ENCODE measurements around the gene TC2N.
"Not testable (repeated sequence)": the region's sequence is repeated elsewhere in the genome, so short reads cannot be mapped to it uniquely, and the experiment has no call there.

The TC2N gene

GRCh38 chr14:91742621-91743304 is 124.6 kb downstream of the TC2N start:
- CTCF ChIA-PET = no interaction called here
- TF ChIP-seq CTCF (IDR thresholded peaks at IDR 0.05; ENCODE audit: control extremely low read depth, extremely low read depth, low read depth, missing control alignments) = no peak
- POLR2A ChIA-PET = no interaction called here
- DNase-seq (ENCODE audit: extremely low spot score) = no peak

GRCh38 chr14:91739867-91740266 is 127.5 kb downstream of the TC2N start:
- POLR2A ChIA-PET; CTCF ChIA-PET; DNase-seq (ENCODE audit: extremely low spot score): not testable (repeated sequence)

GRCh38 chr14:91737619-91738018 is 129.7 kb downstream of the TC2N start:
- CTCF ChIA-PET = interaction anchor here (2.1 kb wide), 1 partner anchor 9 kb away, joined by 7 read pairs; no protein-coding TSS in a partner anchor

GRCh38 chr14:91732859-91733477 is 134.4 kb downstream of the TC2N start:
- CTCF ChIA-PET = interaction anchor here (0.9 to 1.3 kb wide), 2 partner anchors 14 to 16 kb away, joined by 3 read pairs; no protein-coding TSS in a partner anchor
- DNase-seq (ENCODE audit: extremely low spot score) = no peak
- no peak for TF ChIP-seq CTCF (IDR thresholded peaks at IDR 0.05; ENCODE audit: control extremely low read depth, extremely low read depth, low read depth, missing control alignments)
- POLR2A ChIA-PET = no interaction called here

More at GRCh38 chr14:91737619-91738018, 129.7 kb downstream of the TC2N start:
- POLR2A ChIA-PET = interaction anchor here (0.5 to 0.7 kb wide), 3 partner anchors 43 to 81 kb away, joined by 3 to 5 read pairs (median 4); no protein-coding TSS in a partner anchor
- TF ChIP-seq CTCF (IDR thresholded peaks at IDR 0.05; ENCODE audit: control extremely low read depth, extremely low read depth, low read depth, missing control alignments) = no peak
- no peak for DNase-seq (ENCODE audit: extremely low spot score)

- ChIA-PET CTCF (interaction anchor here (0.9 to 1.3 kb wide), 2 partner anchors 15 to 16 kb away, joined by 3 read pairs; no protein-coding TSS in a partner anchor), POLR2A (no interaction called here)
- TF ChIP-seq CTCF (IDR thresholded peaks at IDR 0.05; ENCODE audit: control extremely low read depth, extremely low read depth, low read depth, missing control alignments) = no peak
- DNase-seq (ENCODE audit: extremely low spot score) = no peak
Measured at GRCh38 chr14:91732439-91732838, 134.9 kb downstream of the TC2N start.

GRCh38 chr14:91731986-91732385 is 135.3 kb downstream of the TC2N start, which contains the start of gene CATSPERB:
Gene CATSPERB, minus strand, starts transcription at chr14:91732086. Its CDS starts 2,607 bp downstream, at chr14:91729479.
- DNase-seq (ENCODE audit: extremely low spot score) = no peak
- no peak for TF ChIP-seq CTCF (IDR thresholded peaks at IDR 0.05; ENCODE audit: control extremely low read depth, extremely low read depth, low read depth, missing control alignments)
- ChIA-PET POLR2A (no interaction called here), CTCF (interaction anchor here (1.3 kb wide), 1 partner anchor 17 kb away, joined by 3 read pairs; no protein-coding TSS in a partner anchor)

GRCh38 chr14:91731018-91731417 is 136.3 kb downstream of the TC2N start:
- no peak for TF ChIP-seq CTCF (IDR thresholded peaks at IDR 0.05; ENCODE audit: control extremely low read depth, extremely low read depth, low read depth, missing control alignments)
- no peak for DNase-seq (ENCODE audit: extremely low spot score)
- ChIA-PET CTCF (interaction anchor here (1.1 kb wide), 1 partner anchor 20 kb away, joined by 3 read pairs; no protein-coding TSS in a partner anchor), POLR2A (no interaction called here)
